Mononuclear cell (primary cell): ENCODE measurements around the gene TEAD2. TPM values are rescaled to one million over a fixed set of nuclear protein-coding genes. Genes with fewer than 3 reads are reported as not detected.

ENCODE experiments used
- H3K27me3 ChIP-seq: 2 replicates; pipeline ENCODE4 v1.6.0; 2011; ENCODE audit warnings: low read length, control low read depth; ENCODE audit not compliant: insufficient read depth
- H3K4me1 ChIP-seq: 2 replicates; pipeline ENCODE4 v1.5.1; 2011; ENCODE audit warnings: mild to moderate bottlenecking, low read length, control low read depth; ENCODE audit not compliant: insufficient read depth
- H3K4me3 ChIP-seq: 2 replicates; pipeline ENCODE4 v1.5.1; 2011; ENCODE audit warnings: mild to moderate bottlenecking, low read length, moderate library complexity
- H3K9me3 ChIP-seq: 2 replicates; pipeline ENCODE4 v1.5.1; 2011; ENCODE audit warnings: low read depth, mild to moderate bottlenecking, control low read depth, low read length
- total RNA-seq: library from RNA; depleted of rRNA; stranded (reverse); fragments of >200 nt; gene quantifications from one replicate; pipeline ENCODE4 v1.2.3, GENCODE V29; 2012

TEAD2 gene
- 0.10 TPM for total RNA-seq

GRCh38 chr19:49362048-49362928 is at the start of gene TEAD2:
TEAD2 (minus strand) TSS chr19:49362416; CDS start chr19:49360075, 2,341 bp downstream.
- Histone ChIP-seq H3K9me3 (no peaks in the 10 kb centered on the region), H3K27me3 (peaks cover 28% of the 10 kb centered on the region), H3K4me1 (peaks cover 30% of the 10 kb centered on the region), H3K4me3 (no peak within 1 kb of the TSS)

- no peaks in the 10 kb centered on the region for H3K27me3 ChIP-seq
- H3K9me3 ChIP-seq, result no peaks in the 10 kb centered on the region
- H3K4me1 ChIP-seq, result peaks cover 36% of the 10 kb centered on the region
- H3K4me3 ChIP-seq, result no peak overlapping the region
Observed at GRCh38 chr19:49411681-49412326, 49.6 kb upstream of the TEAD2 start.

GRCh38 chr19:49409441-49410029 is 47.3 kb upstream of the TEAD2 start:
- Histone ChIP-seq H3K27me3 (no peaks in the 10 kb centered on the region), H3K9me3 (no peaks in the 10 kb centered on the region), H3K4me3 (no peak overlapping the region), H3K4me1 (peaks cover 37% of the 10 kb centered on the region)

- H3K4me3 ChIP-seq, result no peak overlapping the region
- H3K4me1 ChIP-seq, result peaks cover 37% of the 10 kb centered on the region
- H3K27me3 ChIP-seq, result no peaks in the 10 kb centered on the region
- no peaks in the 10 kb centered on the region for H3K9me3 ChIP-seq
Observed at GRCh38 chr19:49408816-49409440, 46.7 kb upstream of the TEAD2 start.

GRCh38 chr19:49407482-49408015 is 45.3 kb upstream of the TEAD2 start:
- Histone ChIP-seq H3K4me3 (no peak overlapping the region), H3K4me1 (peaks cover 37% of the 10 kb centered on the region), H3K9me3 (no peaks in the 10 kb centered on the region), H3K27me3 (no peaks in the 10 kb centered on the region)

GRCh38 chr19:49407079-49407478 is 44.9 kb upstream of the TEAD2 start:
- Histone ChIP-seq H3K4me1 (peaks cover 35% of the 10 kb centered on the region), H3K27me3 (no peaks in the 10 kb centered on the region), H3K4me3 (no peak overlapping the region), H3K9me3 (no peaks in the 10 kb centered on the region)

- Histone ChIP-seq H3K27me3 (no peaks in the 10 kb centered on the region), H3K9me3 (no peaks in the 10 kb centered on the region), H3K4me1 (peaks cover 12% of the 10 kb centered on the region), H3K4me3 (no peak overlapping the region)
Observed at GRCh38 chr19:49403404-49404187, 41.4 kb upstream of the TEAD2 start.

GRCh38 chr19:49400029-49400428 is 37.8 kb upstream of the TEAD2 start:
- Histone ChIP-seq H3K9me3 (no peaks in the 10 kb centered on the region), H3K4me3 (no peak overlapping the region), H3K4me1 (no peaks in the 10 kb centered on the region), H3K27me3 (no peaks in the 10 kb centered on the region)

- Histone ChIP-seq H3K4me3 (no peak overlapping the region), H3K4me1 (no peaks in the 10 kb centered on the region), H3K27me3 (no peaks in the 10 kb centered on the region), H3K9me3 (no peaks in the 10 kb centered on the region)
Observed at GRCh38 chr19:49398931-49399330, 36.7 kb upstream of the TEAD2 start.

- Histone ChIP-seq H3K27me3 (no peaks in the 10 kb centered on the region), H3K4me3 (no peak overlapping the region), H3K4me1 (no peaks in the 10 kb centered on the region), H3K9me3 (no peaks in the 10 kb centered on the region)
Observed at GRCh38 chr19:49398001-49398615, 35.9 kb upstream of the TEAD2 start.

GRCh38 chr19:49396738-49397505 is 34.7 kb upstream of the TEAD2 start:
- H3K4me3 ChIP-seq, result no peak overlapping the region
- no peaks in the 10 kb centered on the region for H3K27me3 ChIP-seq
- H3K4me1 ChIP-seq, result peaks cover under 1% of the 10 kb centered on the region
- H3K9me3 ChIP-seq, result no peaks in the 10 kb centered on the region

- no peak overlapping the region for H3K4me3 ChIP-seq
- H3K27me3 ChIP-seq, result no peaks in the 10 kb centered on the region
- H3K9me3 ChIP-seq, result no peaks in the 10 kb centered on the region
- H3K4me1 ChIP-seq, result peaks cover 5% of the 10 kb centered on the region
Observed at GRCh38 chr19:49395581-49396407, 33.6 kb upstream of the TEAD2 start.

- Histone ChIP-seq H3K27me3 (no peaks in the 10 kb centered on the region), H3K4me3 (no peak overlapping the region), H3K9me3 (no peaks in the 10 kb centered on the region), H3K4me1 (peaks cover 5% of the 10 kb centered on the region)
Observed at GRCh38 chr19:49393881-49394280, 31.7 kb upstream of the TEAD2 start.
